B cell (primary cell): ENCODE measurements around the gene CD55. TPM values are rescaled to one million over a fixed set of nuclear protein-coding genes. Genes with fewer than 3 reads are reported as not detected.
A peak's percentile ranks its signal among the peaks of the same experiment; 100 is the strongest.

ENCODE experiments used
- ATAC-seq: fragments of 200-7000 bp; cut with Tn5 transposase; one replicate; pipeline ENCODE4 v1.10.0; 2021; ENCODE audit warnings: low read depth, mild to moderate bottlenecking, moderate number of reproducible peaks, moderate library complexity
- CTCF ChIA-PET: fragments of 350-600 bp; sonication (Branson Sonifier 250); formaldehyde crosslinking; loops from one replicate; lab custom pipeline; 2021; ENCODE audit warnings: antibody characterized with exemption, inconsistent platforms; lab: Charles Lee
- POLR2A ChIA-PET: fragments of 350-600 bp; sonication (Branson Sonifier 250); formaldehyde crosslinking; loops from one replicate; lab custom pipeline; 2021; ENCODE audit warnings: antibody characterized with exemption; lab: Charles Lee
- DNase-seq: peaks from one replicate; pipeline ENCODE4 v3.0.0; 2013
- H2AFZ ChIP-seq: 2 replicates; pipeline ENCODE4 v1.6.1; 2012; ENCODE audit warnings: mild to moderate bottlenecking, low read depth, low read length; ENCODE audit not compliant: insufficient read depth, poor library complexity, severe bottlenecking
- H3K27ac ChIP-seq, 2 donors: 1 replicate in 1 of 2; 2 replicates in 1 of 2; pipeline ENCODE4 v1.5.1; 2012 to 2013; ENCODE audit warnings: low read length in 2 of 2, mild to moderate bottlenecking in 2 of 2, moderate library complexity in 1 of 2
- H3K27me3 ChIP-seq, 4 experiments: fragments of 200-600 bp in 1 of 4; sonication (generic) in 1 of 4; replicated peaks in 1 of 4; 1 replicate in 2 of 4; 2 replicates in 2 of 4; pipeline versions ENCODE4 v1.6.1 to v1.7.0; 2013 to 2016; ENCODE audit warnings: low read length in 3 of 4, mild to moderate bottlenecking in 2 of 4, mixed read lengths in 1 of 4, moderate library complexity in 1 of 4; ENCODE audit not compliant: insufficient read depth in 4 of 4, control insufficient read depth in 3 of 4; ENCODE audit errors: control extremely low read depth in 1 of 4
- H3K36me3 ChIP-seq, 2 experiments: replicated peaks in 1 of 2; 1 replicate in 1 of 2; 2 replicates in 1 of 2; pipeline versions ENCODE4 v1.6.1 to v1.7.1; 2013; ENCODE audit warnings: low read length in 1 of 2; ENCODE audit not compliant: insufficient read depth in 2 of 2, control insufficient read depth in 1 of 2; ENCODE audit errors: control extremely low read depth in 1 of 2, extremely low read depth in 1 of 2
- H3K4me1 ChIP-seq, 2 donors: fragments of 200-600 bp in 1 of 2; sonication (generic) in 1 of 2; 1 replicate in 1 of 2; 2 replicates in 1 of 2; pipeline versions ENCODE4 v1.5.1 to v1.6.1; 2013 to 2017; ENCODE audit warnings: low read length in 2 of 2; ENCODE audit not compliant: control insufficient read depth in 2 of 2, insufficient read depth in 2 of 2
- H3K4me2 ChIP-seq: replicated peaks from 2 replicates; pipeline ENCODE3; 2012; ENCODE audit warnings: mild to moderate bottlenecking, low read depth, low read length; ENCODE audit not compliant: poor library complexity, severe bottlenecking
- H3K4me3 ChIP-seq, 5 experiments: fragments of 200-600 bp in 1 of 5; sonication (generic) in 1 of 5; 1 replicate in 3 of 5; 2 replicates in 2 of 5; pipeline versions ENCODE4 v1.5.1 to v1.7.0; 2011 to 2016; ENCODE audit warnings: low read length in 4 of 5, mild to moderate bottlenecking in 4 of 5, low read depth in 2 of 5, control low read depth in 1 of 5, moderate library complexity in 1 of 5; ENCODE audit not compliant: insufficient read depth in 1 of 5; ENCODE audit errors: control extremely low read depth in 1 of 5, extremely low read depth in 1 of 5
- H3K79me2 ChIP-seq: fragments of 200-600 bp; sonication (generic); one replicate; pipeline ENCODE4 v1.6.0; 2016; ENCODE audit warnings: low read length; ENCODE audit not compliant: control insufficient read depth, insufficient read depth
- H3K9ac ChIP-seq: fragments of 200-600 bp; sonication (generic); 2 replicates; pipeline ENCODE4 v1.6.1; 2017; ENCODE audit warnings: mild to moderate bottlenecking, low read length, moderate library complexity
- H3K9me3 ChIP-seq, 3 donors: one replicate each; pipeline versions ENCODE4 v1.6.1 to v1.7.1; 2013; ENCODE audit warnings: low read length in 2 of 3; ENCODE audit not compliant: control insufficient read depth in 2 of 3, insufficient read depth in 1 of 3; ENCODE audit errors: control extremely low read depth in 1 of 3
- H4K20me1 ChIP-seq: 2 replicates; pipeline ENCODE4 v1.6.0; 2012; ENCODE audit warnings: mild to moderate bottlenecking, low read length; ENCODE audit not compliant: insufficient read depth, control insufficient read depth, poor library complexity, severe bottlenecking
- H3K27ac Mint-ChIP-seq: one replicate; pipeline ENCODE4 v1.8.0; 2021; ENCODE audit warnings: mixed read lengths
- H3K27me3 Mint-ChIP-seq: one replicate; pipeline ENCODE4 v1.8.0; 2021; ENCODE audit warnings: mixed read lengths
- H3K4me1 Mint-ChIP-seq: one replicate; pipeline ENCODE4 v1.8.0; 2021; ENCODE audit warnings: mixed read lengths
- H3K4me3 Mint-ChIP-seq: one replicate; pipeline ENCODE4 v1.8.0; 2021; ENCODE audit warnings: mixed read lengths
- H3K9me3 Mint-ChIP-seq: one replicate; pipeline ENCODE4 v1.8.0; 2022; ENCODE audit warnings: mixed read lengths; ENCODE audit not compliant: insufficient read depth
- EZH2 ChIP-seq: IDR thresholded peaks from 2 replicates; pipeline ENCODE4 v1.6.1; 2012; ENCODE audit warnings: borderline replicate concordance, low read depth, mild to moderate bottlenecking, moderate library complexity, low read length; ENCODE audit not compliant: insufficient read depth, poor library complexity, severe bottlenecking
- WGBS: methylation state at CpG from one replicate; pipeline ENCODE4 v1.1.5; 2013; ENCODE audit warnings: missing lambda C conversion rate; ENCODE audit not compliant: insufficient coverage; 5-methylcytosine and 5-hydroxymethylcytosine counted together
- intact Hi-C: fragments of 100-400 bp; cut with micrococcal nuclease; formaldehyde crosslinking; loops from one replicate; pipeline ENCODE4 v1.10.0; 2022
- polyA plus RNA-seq: library from polyadenylated mRNA; depleted of rRNA; stranded (reverse); fragments of >200 nt; gene quantifications from 2 replicates; pipeline ENCODE4 v1.2.3, GENCODE V29; 2012
- total RNA-seq, 2 donors: library from RNA; stranded (reverse); fragments of 120-200 nt in 1 of 2; gene quantifications; 1 replicate in 1 of 2; 2 replicates in 1 of 2; pipeline versions ENCODE4 v1.2.3 to v1.2.4, GENCODE V29; 2013 to 2022
- TF ChIP-seq, protein P1 (sequence below): fragments of 200-600 bp; IDR thresholded peaks from one replicate; pipeline ENCODE4 v1.8.0; 2022; ENCODE audit warnings: antibody characterized with exemption, mild to moderate bottlenecking

CD55 gene
- total and polyA plus RNA-seq, 2 donors (not counting 1 experiment from before 2014, with no cell fraction given), result 98.3 to 239 TPM

DNA sequence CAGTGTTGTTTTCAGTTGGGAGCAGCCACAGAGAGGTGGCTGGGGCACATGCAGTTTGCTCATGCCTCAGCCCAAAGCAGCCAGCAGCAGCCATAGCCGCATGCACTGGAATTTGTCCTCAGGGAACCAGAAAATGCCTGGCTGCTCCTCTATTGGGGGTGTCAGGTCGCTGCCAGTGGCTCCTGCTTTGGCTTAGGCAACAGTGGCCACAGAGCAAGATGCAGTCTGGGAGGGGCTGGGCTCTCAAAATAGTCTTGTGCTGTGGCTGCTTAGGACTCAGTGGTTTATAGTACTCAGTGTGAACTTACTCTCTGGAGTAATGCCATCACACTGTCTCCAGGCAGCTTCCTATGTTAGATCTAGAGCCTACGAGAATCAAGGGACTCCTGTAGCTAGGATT lies 25.0 kb downstream of the CD55 start:
- ChIA-PET CTCF (no interaction called here), POLR2A (no interaction called here)
- Histone ChIP-seq H2AFZ (no peak overlapping the region), H3K9me3 (peaks cover 0 to 5% (median 5%) of the 10 kb centered on the region in 3 donors), H3K36me3 (peaks cover 8 to 83% of the 10 kb centered on the region in 2 experiments), H3K27me3 (no peaks in the 10 kb centered on the region), H3K4me1 (peaks cover 22 to 51% of the 10 kb centered on the region in 2 donors), H3K79me2 (peaks cover 96% of the 10 kb centered on the region), H3K4me3 (no peak overlapping the region), H3K9ac (no peak overlapping the region), H3K27ac (peak overlapping the region in 1 of 2 donors; percentile 31), H3K4me2 (no peak overlapping the region), H4K20me1 (peaks cover 77% of the 10 kb centered on the region)
- DNase-seq (no peak), ATAC-seq (no peak)
- H3K27me3 Mint-ChIP-seq, result no peaks in the 10 kb centered on the region
- intact Hi-C loops, result no loop called here
- 94% methylated on average over 2 of the region's 3 CpGs for WGBS
- H3K27ac Mint-ChIP-seq, result peak overlapping the region; percentile 21
- peaks cover 7% of the 10 kb centered on the region for H3K9me3 Mint-ChIP-seq
- H3K4me1 Mint-ChIP-seq, result peaks cover 82% of the 10 kb centered on the region
- H3K4me3 Mint-ChIP-seq, result no peak overlapping the region
- TF ChIP-seq, protein P1, sequence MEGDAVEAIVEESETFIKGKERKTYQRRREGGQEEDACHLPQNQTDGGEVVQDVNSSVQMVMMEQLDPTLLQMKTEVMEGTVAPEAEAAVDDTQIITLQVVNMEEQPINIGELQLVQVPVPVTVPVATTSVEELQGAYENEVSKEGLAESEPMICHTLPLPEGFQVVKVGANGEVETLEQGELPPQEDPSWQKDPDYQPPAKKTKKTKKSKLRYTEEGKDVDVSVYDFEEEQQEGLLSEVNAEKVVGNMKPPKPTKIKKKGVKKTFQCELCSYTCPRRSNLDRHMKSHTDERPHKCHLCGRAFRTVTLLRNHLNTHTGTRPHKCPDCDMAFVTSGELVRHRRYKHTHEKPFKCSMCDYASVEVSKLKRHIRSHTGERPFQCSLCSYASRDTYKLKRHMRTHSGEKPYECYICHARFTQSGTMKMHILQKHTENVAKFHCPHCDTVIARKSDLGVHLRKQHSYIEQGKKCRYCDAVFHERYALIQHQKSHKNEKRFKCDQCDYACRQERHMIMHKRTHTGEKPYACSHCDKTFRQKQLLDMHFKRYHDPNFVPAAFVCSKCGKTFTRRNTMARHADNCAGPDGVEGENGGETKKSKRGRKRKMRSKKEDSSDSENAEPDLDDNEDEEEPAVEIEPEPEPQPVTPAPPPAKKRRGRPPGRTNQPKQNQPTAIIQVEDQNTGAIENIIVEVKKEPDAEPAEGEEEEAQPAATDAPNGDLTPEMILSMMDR, result no peak
- no peak for TF ChIP-seq EZH2

DNA sequence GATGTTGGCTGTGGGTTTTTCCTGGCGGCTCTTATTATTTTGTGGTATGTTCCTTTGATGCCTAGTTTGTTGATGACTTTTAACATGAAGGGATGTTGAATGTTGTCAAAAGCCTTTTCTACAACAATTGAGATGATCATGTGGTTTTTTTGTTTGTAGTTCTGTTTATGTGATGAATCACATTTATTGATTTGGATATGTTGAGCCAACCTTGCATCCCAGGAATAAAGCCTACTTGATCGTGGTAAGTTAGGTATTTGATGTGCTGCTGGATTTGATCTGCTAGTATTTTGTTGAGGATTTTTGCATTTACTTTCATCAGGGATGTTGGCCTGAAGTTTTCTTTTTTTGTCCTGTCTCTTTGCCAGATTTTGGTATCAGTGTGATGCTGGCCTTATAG lies 28.5 kb downstream of the CD55 start:
- Mint-ChIP-seq H3K4me1 (peaks cover 76% of the 10 kb centered on the region), H3K27me3 (no peaks in the 10 kb centered on the region), H3K4me3 (no peak overlapping the region), H3K9me3 (peaks cover 7% of the 10 kb centered on the region), H3K27ac (no peak overlapping the region)
- ATAC-seq, result no peak
- Histone ChIP-seq H3K79me2 (peaks cover 86% of the 10 kb centered on the region), H4K20me1 (peaks cover 67% of the 10 kb centered on the region), H3K9me3 (peaks cover 0 to 5% (median 5%) of the 10 kb centered on the region in 3 donors), H3K27me3 (no peaks in the 10 kb centered on the region), H3K27ac (no peak overlapping the region), H2AFZ (no peak overlapping the region), H3K9ac (no peak overlapping the region), H3K4me2 (no peak overlapping the region), H3K4me1 (peaks cover 17 to 36% of the 10 kb centered on the region in 2 donors), H3K4me3 (no peak overlapping the region), H3K36me3 (peaks cover 8 to 74% of the 10 kb centered on the region in 2 experiments)
- no peak for DNase-seq
- CTCF ChIA-PET, result interaction anchor here (1.0 kb wide), 1 partner anchor 168 kb away, joined by 3 read pairs; no protein-coding TSS in a partner anchor
- POLR2A ChIA-PET, result no interaction called here
- TF ChIP-seq EZH2, result no peak
- TF ChIP-seq, protein P1, result no peak
- intact Hi-C loops, result loop anchor here (2.0 kb wide), 1 partner anchor 13 kb away; no protein-coding TSS in a partner anchor
- WGBS, result 100% methylated on average over 2 of the region's 2 CpGs
